PC-9 (cell line): ENCODE measurements around the gene GON4L. TPM values are rescaled to one million over a fixed set of nuclear protein-coding genes. Genes with fewer than 3 reads are reported as not detected.
"Not testable (repeated sequence)": the region's sequence is repeated elsewhere in the genome, so short reads cannot be mapped to it uniquely, and the experiment has no call there.

Experiments used
- BruUV-seq: library from RNA; stranded (reverse); fragments of 400-500 nt; replicated peaks from 2 replicates; lab custom pipeline; 2021; lab: Mats Ljungman, UMichigan
- CTCF ChIA-PET: fragments of 300-600 bp; sonication (Branson Sonifier 250); formaldehyde crosslinking; loops from one replicate; lab custom pipeline; 2022; ENCODE audit warnings: antibody characterized with exemption; lab: Charles Lee
- POLR2A ChIA-PET: fragments of 300-600 bp; sonication (Branson Sonifier 250); formaldehyde crosslinking; loops from one replicate; lab custom pipeline; 2022; ENCODE audit warnings: antibody characterized with exemption; ENCODE audit not compliant: unreplicated experiment; lab: Charles Lee
- DNase-seq, 2 experiments: peaks; one replicate each; pipeline versions ENCODE4 v3.0.0 to v3.0.0-alpha.2; 2015 to 2022; ENCODE audit warnings: mixed read lengths in 1 of 2
- H2AFZ ChIP-seq: fragments of 200-600 bp; sonication (generic); 2 replicates; pipeline ENCODE4 v1.8.1; 2017; ENCODE audit warnings: antibody characterized with exemption
- H3F3A ChIP-seq: fragments of 200-600 bp; sonication (generic); 2 replicates; pipeline ENCODE4 v1.8.1; 2017; ENCODE audit warnings: antibody characterized with exemption, mild to moderate bottlenecking, low read depth; ENCODE audit not compliant: insufficient read depth
- H3K27ac ChIP-seq: fragments of 200-600 bp; sonication (generic); 2 replicates; pipeline ENCODE4 v1.6.1; 2016; ENCODE audit warnings: mixed run types
- H3K27me3 ChIP-seq: fragments of 200-600 bp; sonication (generic); 2 replicates; pipeline ENCODE4 v1.6.1; 2016; ENCODE audit warnings: low read depth, mixed run types; ENCODE audit not compliant: insufficient read depth
- H3K36me3 ChIP-seq: fragments of 200-600 bp; sonication (generic); 2 replicates; pipeline ENCODE4 v1.6.1; 2016; ENCODE audit warnings: low read depth, mixed run types
- H3K4me1 ChIP-seq: fragments of 200-600 bp; sonication (generic); replicated peaks from 2 replicates; pipeline ENCODE4 v1.6.1; 2016; ENCODE audit warnings: mixed run types; ENCODE audit not compliant: insufficient read depth
- H3K4me2 ChIP-seq: fragments of 200-600 bp; sonication (generic); 2 replicates; pipeline ENCODE4 v1.6.1; 2017; ENCODE audit warnings: mixed run types
- H3K4me3 ChIP-seq: fragments of 200-600 bp; sonication (generic); 2 replicates; pipeline ENCODE4 v1.6.1; 2016; ENCODE audit warnings: mixed run types
- H3K79me2 ChIP-seq: fragments of 200-600 bp; sonication (generic); 2 replicates; pipeline ENCODE4 v1.6.1; 2017; ENCODE audit warnings: low read depth, mixed run types
- H3K9me2 ChIP-seq: fragments of 200-600 bp; sonication (generic); 2 replicates; pipeline ENCODE4 v1.8.1; 2017; ENCODE audit warnings: mild to moderate bottlenecking; ENCODE audit not compliant: insufficient read depth
- H3K9me3 ChIP-seq: fragments of 200-600 bp; sonication (generic); 2 replicates; pipeline ENCODE4 v1.8.1; 2016; ENCODE audit warnings: low read depth; ENCODE audit not compliant: insufficient read depth
- H4K20me1 ChIP-seq: fragments of 200-600 bp; sonication (generic); 2 replicates; pipeline ENCODE4 v1.8.1; 2017; ENCODE audit not compliant: insufficient read depth
- EZH2 ChIP-seq: fragments of 200-600 bp; sonication (generic); IDR thresholded peaks from 2 replicates; pipeline ENCODE4 v1.8.0; 2017; ENCODE audit warnings: antibody characterized with exemption, low read depth
- intact Hi-C: fragments of 100-400 bp; cut with micrococcal nuclease; formaldehyde crosslinking; loops from one replicate; pipeline ENCODE4 v1.10.0; 2022; ENCODE audit not compliant: unreplicated experiment
- total RNA-seq: library from RNA; stranded (reverse); gene quantifications from 2 replicates; pipeline ENCODE4 v1.2.3, GENCODE V29; 2021
- TF ChIP-seq, protein P1 (sequence below): fragments of 200-600 bp; sonication (generic); conservative IDR thresholded peaks from 2 replicates; pipeline ENCODE4 v1.6.1; 2017; ENCODE audit warnings: mixed run types, antibody characterized with exemption, mild to moderate bottlenecking, moderate library complexity

Gene GON4L
- total RNA-seq, 1 experiment from 2014 or later = 45.8 TPM

DNA sequence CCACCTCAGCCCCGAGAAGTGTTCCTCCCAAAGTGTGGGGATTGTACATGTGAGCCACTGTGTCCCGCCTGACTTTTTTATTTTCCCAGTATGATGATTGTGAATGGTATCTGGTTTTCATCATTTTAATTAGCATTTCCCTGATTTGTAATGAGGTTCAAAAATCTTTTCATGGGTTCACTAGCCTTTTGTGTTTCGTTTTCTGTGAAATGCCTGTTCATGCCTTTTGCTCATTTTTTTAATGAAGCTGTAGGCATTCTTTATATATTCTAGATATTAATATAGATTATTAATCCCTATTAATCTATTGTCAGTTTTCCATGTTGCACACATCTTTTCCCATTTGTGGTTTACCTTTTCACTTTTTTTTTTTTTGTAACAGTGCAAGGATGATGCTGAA lies 147.6 kb downstream of the GON4L start:
- Histone ChIP-seq H3K27me3 (no peaks in the 10 kb centered on the region), H3K9me2 (no peaks in the 10 kb centered on the region), H3K4me1 (no peaks in the 10 kb centered on the region), H3K36me3 (no peaks in the 10 kb centered on the region), H3F3A (peaks cover 11% of the 10 kb centered on the region; the same call in 1 of the 2 replicates), H3K79me2 (peaks cover 47% of the 10 kb centered on the region), H4K20me1 (peaks cover 20% of the 10 kb centered on the region), H2AFZ (no peak overlapping the region), H3K27ac (no peak overlapping the region), H3K4me2 (no peak overlapping the region), H3K4me3 (no peak overlapping the region), H3K9me3 (no peaks in the 10 kb centered on the region)
- no TSS peak for BruUV-seq
- no peak for DNase-seq
- CTCF ChIA-PET = no interaction called here
- intact Hi-C loops = no loop called here
- POLR2A ChIA-PET = no interaction called here
- no peak for TF ChIP-seq EZH2
- TF ChIP-seq, protein P1, sequence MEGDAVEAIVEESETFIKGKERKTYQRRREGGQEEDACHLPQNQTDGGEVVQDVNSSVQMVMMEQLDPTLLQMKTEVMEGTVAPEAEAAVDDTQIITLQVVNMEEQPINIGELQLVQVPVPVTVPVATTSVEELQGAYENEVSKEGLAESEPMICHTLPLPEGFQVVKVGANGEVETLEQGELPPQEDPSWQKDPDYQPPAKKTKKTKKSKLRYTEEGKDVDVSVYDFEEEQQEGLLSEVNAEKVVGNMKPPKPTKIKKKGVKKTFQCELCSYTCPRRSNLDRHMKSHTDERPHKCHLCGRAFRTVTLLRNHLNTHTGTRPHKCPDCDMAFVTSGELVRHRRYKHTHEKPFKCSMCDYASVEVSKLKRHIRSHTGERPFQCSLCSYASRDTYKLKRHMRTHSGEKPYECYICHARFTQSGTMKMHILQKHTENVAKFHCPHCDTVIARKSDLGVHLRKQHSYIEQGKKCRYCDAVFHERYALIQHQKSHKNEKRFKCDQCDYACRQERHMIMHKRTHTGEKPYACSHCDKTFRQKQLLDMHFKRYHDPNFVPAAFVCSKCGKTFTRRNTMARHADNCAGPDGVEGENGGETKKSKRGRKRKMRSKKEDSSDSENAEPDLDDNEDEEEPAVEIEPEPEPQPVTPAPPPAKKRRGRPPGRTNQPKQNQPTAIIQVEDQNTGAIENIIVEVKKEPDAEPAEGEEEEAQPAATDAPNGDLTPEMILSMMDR = no peak

DNA sequence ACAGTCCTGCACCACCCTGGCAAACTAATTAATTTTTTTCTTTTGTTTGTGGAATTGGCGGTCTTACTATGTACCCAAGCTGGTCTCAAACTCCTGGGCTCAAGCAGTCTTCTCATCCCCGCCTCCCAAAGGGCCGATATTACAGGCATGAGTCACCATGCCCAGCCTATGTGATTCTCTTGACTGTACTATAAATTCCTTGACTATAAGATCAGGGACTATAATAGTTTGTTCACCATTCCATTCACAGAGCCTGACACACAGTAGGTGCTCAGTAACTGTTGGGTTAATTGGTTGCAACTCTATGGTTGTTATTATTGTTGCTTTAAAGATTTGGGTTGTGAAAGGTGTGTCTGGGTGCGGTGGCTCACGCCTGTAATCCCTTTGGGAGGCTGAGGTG lies 150.9 kb downstream of the GON4L start:
- Histone ChIP-seq H3K9me2 (no peaks in the 10 kb centered on the region), H3K4me3 (no peak overlapping the region), H3F3A (peaks cover 11% of the 10 kb centered on the region; the same call in 1 of the 2 replicates), H3K79me2 (peaks cover 65% of the 10 kb centered on the region), H2AFZ (no peak overlapping the region), H3K4me1 (no peaks in the 10 kb centered on the region), H3K9me3 (no peaks in the 10 kb centered on the region), H3K27me3 (no peaks in the 10 kb centered on the region), H3K27ac (no peak overlapping the region), H3K4me2 (no peak overlapping the region), H3K36me3 (no peaks in the 10 kb centered on the region), H4K20me1 (peaks cover 16% of the 10 kb centered on the region)
- DNase-seq = no peak
- no TSS peak for BruUV-seq
- TF ChIP-seq, protein P1 = no peak
- TF ChIP-seq EZH2 = no peak
- CTCF ChIA-PET = no interaction called here
- intact Hi-C loops = no loop called here
- POLR2A ChIA-PET = interaction anchor here (0.6 kb wide), 2 partner anchors 20 to 38 kb away, joined by 3 to 4 read pairs; no protein-coding TSS in a partner anchor

DNA sequence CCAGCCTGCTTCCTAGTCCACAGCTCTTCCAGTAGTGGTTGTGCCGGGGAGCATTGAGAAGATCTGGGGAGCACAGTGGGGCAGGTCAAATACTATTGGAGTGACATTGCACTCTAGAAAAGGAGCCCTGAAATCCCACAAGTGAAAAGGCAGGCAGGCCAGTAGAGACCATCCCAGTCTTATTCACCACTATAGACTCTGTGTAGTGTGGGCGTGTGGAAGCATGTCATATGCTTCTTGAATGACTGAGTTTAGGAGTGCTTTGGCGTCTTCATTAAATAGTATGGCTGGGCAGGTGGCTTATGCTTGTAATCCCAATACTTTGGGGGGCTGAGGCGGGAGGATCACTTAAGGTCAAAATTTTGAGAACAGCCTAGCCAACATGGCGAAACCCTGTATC lies 152.6 kb downstream of the GON4L start:
- H3K36me3 ChIP-seq, BruUV-seq, H3K27ac ChIP-seq, intact Hi-C loops, POLR2A ChIA-PET, H3K27me3 ChIP-seq, H3K4me3 ChIP-seq, H3K9me3 ChIP-seq, H3K4me2 ChIP-seq, H3K4me1 ChIP-seq, H2AFZ ChIP-seq, DNase-seq, H3K9me2 ChIP-seq: not testable (repeated sequence)
- Histone ChIP-seq H3F3A (peaks cover 14% of the 10 kb centered on the region), H3K79me2 (peaks cover 70% of the 10 kb centered on the region), H4K20me1 (peaks cover 25% of the 10 kb centered on the region)
- CTCF ChIA-PET = interaction anchor here (0.5 kb wide), 1 partner anchor 64 kb away, joined by 4 read pairs; no protein-coding TSS in a partner anchor

DNA sequence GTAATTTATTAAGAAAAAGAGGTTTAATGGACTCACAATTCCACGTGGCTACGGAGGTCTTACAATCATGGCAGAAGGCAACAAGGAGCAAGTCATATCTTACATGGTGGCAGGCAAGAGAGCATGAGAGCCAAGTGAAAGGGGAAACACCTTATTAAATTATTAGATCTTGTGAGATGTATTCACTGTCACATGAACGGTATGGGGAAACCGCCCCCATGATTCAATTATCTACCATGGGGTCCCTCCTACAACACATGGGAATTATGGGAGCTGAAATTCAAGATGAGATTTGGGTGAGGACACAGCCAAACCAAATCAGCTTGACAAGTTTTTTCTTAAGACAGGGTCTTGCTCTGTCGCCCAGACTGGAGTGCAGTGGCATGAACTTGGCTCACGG lies 153.8 kb downstream of the GON4L start:
- no TSS peak for BruUV-seq
- POLR2A ChIA-PET = no interaction called here

DNA sequence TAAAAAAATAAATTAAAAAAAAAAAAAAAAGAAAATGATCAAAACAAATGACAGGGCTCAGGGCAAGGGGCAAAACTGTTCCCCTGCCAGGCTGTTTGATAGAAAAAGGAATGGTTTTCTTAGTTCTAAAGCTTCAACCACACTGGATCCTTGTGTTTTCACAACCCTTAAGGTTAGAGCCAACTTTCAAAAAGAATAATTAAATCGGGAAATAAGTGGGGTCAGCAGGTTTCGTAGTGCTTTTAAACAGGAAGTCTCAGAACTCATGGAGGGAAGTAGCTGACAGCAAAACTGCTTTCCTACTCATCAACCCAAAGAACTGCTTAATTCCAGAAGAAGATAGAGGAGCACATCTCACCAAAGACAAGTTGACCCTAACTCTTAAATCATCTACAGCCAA lies 155.3 kb downstream of the GON4L start:
- H3K27ac ChIP-seq, H3K4me2 ChIP-seq, H2AFZ ChIP-seq, DNase-seq, H3K9me2 ChIP-seq, H3K27me3 ChIP-seq, H3K9me3 ChIP-seq, H3K4me3 ChIP-seq, POLR2A ChIA-PET, BruUV-seq, H3K36me3 ChIP-seq, H3K4me1 ChIP-seq, CTCF ChIA-PET, intact Hi-C loops: not testable (repeated sequence)
- H4K20me1 ChIP-seq = peaks cover 28% of the 10 kb centered on the region
- peaks cover 75% of the 10 kb centered on the region for H3K79me2 ChIP-seq
- peaks cover 23% of the 10 kb centered on the region; the same call in 1 of the 2 replicates for H3F3A ChIP-seq

More for the DNA sequence above, 153.8 kb downstream of the GON4L start:
- H3F3A ChIP-seq = peaks cover 14% of the 10 kb centered on the region
- no peaks in the 10 kb centered on the region for H3K27me3 ChIP-seq
- peaks cover 32% of the 10 kb centered on the region for H4K20me1 ChIP-seq
- no peak overlapping the region for H3K4me3 ChIP-seq
- peaks cover 71% of the 10 kb centered on the region for H3K79me2 ChIP-seq
- no peaks in the 10 kb centered on the region for H3K9me3 ChIP-seq
- H2AFZ ChIP-seq = no peak overlapping the region
- no peak for DNase-seq
- TF ChIP-seq, protein P1 = no peak
- TF ChIP-seq EZH2 = no peak
- no peaks in the 10 kb centered on the region for H3K9me2 ChIP-seq
- H3K36me3 ChIP-seq = no peaks in the 10 kb centered on the region
- H3K4me2 ChIP-seq = no peak overlapping the region
- H3K27ac ChIP-seq = no peak overlapping the region
- intact Hi-C loops = no loop called here
- CTCF ChIA-PET = no interaction called here
- H3K4me1 ChIP-seq = no peaks in the 10 kb centered on the region
